Daoy (cell line): ENCODE data around the gene RPL21. TPM values are rescaled to one million over a fixed set of nuclear protein-coding genes. Genes with fewer than 3 reads are reported as not detected.
"Not testable (repeated sequence)": the region's sequence is repeated elsewhere in the genome, so short reads cannot be mapped to it uniquely, and the experiment has no call there.

Source experiments
- DNase-seq: peaks from one replicate; pipeline ENCODE4 v3.0.0-alpha.2; 2015; ENCODE audit warnings: low read depth
- total RNA-seq: library from RNA; depleted of rRNA; stranded (reverse); fragments of >200 nt; shearing (Covaris generic); gene quantifications from 2 replicates; pipeline ENCODE4 v1.2.3, GENCODE V29; 2014; rRNA removed

The RPL21 gene
- total RNA-seq, result 978 and 1,195 TPM in 2 replicates

DNA sequence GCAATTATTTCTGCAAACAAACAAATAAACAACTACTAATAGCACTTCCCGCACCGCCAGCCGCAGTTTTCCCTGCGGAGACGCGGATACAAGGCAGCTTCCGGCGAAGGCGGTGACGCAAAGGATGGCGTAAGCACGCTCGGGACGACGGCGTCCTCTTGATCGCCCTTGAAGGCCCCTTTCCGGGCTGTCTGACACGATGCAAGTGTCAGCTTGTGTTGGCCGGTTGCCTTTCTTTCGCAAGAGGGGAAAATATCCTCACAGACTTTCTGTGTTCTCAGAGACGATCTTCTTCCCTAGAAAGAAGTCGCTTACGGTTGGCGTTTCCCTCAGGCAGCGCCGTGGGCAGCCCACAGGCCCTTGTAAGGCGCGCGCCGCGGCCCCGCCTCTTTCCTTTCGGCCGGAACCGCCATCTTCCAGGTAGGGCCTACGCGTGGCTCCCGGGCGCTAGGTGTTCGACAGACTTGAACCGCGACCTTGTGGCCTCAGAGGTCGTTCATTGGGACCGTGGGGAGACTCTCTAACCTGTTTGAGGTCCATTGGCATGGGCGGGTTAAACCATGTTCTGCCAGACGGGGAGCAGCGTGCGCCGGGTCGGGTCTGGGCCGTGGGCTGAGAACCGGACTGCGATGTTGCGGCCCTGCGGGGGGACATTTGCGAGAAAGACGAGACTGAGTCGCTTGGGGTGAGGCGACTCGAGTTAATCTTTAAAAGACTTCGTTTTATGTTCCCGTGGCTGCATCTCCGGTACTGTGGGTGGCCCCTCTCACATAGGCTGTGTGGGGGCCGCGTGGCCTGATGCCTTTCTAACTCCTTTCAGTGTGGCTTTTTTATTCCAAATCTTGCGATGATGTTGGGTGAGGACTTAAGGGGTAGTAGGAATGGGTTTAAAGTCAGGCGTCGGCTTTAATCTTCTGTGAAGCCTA, at the start of gene RPL21:
TSS of gene RPL21 (plus strand) at position 393 of the 926 bp plus-strand sequence. CDS start 2,219 bp downstream, outside the sequence.
- peak; percentile 95 for DNase-seq

DNA sequence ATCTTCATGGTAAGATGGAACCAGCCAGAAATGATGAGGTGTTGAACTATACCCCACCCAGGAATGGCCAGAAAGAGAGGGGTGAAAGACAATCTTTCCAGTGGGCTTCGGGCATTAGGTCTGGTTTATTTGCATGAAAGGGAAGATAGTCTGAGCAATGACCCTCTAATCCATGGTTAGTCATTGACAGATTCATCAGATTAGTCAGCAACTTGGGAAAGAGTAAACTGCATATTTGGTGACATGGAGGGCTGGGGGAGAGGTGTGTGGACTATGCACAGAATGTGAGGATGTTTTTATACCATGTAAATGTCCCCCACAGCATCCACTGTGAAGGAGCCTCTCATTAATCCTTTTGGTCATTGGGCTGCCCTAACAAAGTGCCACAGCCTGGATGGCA, 49.7 kb upstream of the RPL21 start:
- DNase-seq, result no peak

DNA sequence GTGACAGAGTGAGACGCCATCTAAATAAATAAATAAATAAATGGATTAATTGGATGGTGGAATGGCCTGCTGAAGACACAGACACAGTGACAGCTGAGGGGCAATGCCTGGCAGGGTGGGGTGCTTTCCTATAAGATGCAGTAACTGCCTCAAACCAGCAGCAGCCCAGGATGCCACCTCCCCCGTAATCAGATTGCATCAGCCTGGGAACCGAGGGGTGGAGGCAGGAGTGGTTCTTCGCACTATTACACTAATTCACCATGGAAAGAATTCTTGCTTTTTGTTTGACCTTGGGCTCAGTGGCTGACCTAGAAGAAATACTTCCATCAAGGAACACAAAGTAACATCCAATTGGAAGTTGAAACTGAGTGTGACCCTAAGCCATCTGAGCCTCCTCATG, 48.2 kb upstream of the RPL21 start:
- no peak for DNase-seq

DNA sequence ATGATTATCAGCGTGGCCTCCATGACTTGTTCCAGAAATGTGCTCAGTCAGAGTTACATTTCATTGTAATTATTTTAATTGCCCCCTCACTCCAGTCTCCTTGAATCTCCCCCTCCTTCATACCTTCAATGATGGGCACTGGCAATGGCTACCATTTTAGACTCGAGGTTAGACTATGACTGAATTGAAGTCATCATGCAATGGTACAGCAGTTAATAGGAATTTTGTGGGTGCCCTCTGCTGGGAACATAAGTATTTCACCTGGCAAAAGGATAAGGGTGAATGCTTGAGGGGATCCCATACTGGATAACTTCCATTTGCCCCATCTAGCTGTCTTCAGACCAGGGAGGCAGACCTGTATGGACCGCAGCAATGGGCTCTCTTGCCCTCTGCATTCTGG, 47.5 kb upstream of the RPL21 start:
- no peak for DNase-seq

DNA sequence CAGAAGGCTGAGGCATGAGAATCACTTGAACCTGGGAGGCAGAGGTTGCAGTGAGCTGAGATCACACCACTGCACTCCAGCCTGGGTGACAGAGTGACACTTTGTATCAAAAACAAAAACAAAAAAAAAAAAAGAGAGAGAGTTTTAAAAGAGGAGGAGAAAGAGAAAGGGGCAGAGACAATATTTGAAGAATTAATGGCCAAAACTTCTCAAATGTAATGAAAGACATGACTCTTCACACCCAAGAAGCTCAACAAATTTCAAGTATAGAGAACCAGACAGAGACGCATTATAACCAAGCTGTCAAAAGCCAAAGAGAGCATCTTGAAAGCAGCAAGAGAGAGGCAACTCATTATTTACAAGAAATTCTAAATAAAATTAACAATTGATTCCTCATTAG, 42.8 kb upstream of the RPL21 start:
- DNase-seq, result no peak

DNA sequence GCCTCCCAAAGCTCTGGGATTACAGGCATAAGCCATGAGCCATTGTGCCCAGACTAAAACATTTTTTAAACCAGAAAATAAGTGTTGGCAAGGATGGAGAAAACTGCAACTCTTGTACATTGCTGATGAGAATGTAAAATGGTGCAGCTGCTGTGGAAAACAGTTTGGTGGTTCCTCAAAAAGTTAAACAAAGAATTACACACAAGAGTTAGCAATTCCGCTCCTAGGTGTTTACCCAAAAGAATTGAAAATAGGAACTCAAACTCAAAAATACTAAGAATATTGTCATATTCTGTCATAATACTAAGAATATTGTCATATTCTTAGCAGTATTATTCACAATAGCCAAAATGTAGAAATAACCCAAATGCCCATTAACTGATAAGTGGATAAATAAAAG, 40.1 kb upstream of the RPL21 start:
- no peak for DNase-seq

DNA sequence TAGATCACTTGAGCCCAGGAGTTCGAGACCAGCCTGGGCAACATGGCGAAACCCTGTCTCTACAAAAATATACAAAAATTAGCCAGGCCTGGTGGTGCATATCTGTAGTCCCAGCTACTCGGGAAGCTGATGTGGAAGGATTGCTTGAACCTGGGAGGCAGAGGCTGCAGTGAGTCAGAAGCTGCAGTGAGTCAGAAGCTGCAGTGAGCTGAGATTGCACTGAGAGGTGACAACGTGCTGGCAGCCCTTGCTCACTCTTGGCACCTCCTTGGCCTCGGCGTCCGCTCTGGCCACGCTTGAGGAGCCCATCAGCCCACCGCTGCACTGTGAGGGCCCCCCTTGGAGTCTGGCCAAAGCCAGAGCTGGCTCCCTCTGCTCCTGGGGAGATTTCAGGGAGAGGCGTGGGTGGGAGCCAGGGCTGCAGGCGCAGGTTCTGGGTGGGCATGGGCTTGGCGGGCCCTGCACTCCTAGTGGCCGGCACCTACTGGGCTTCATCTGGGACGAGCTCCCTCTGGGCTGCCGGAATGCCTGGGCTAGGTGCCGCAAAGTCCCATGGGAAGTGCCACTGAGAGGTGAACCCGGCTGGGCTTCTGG, 39.5 kb upstream of the RPL21 start:
- DNase-seq, result peak; percentile 81

DNA sequence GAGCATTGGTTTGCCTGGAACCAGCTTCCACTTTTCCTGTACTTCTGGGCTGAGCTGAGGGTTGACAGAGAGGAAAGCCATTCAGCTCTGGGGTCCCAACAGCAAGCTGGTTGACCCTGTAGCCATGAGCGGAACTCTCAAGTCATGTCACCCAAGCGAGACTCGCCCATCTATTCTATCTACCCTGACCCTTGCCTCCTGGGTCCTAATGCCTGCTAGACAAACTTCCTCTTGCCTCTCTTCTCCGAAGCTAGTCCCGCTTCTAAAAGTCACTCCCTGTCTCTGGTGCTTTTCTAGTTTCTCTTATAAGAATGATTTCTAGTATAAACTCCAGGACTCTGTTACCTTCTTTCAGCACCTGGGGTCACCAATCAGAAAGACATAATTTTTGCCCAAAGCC, 38.0 kb upstream of the RPL21 start:
- not testable (repeated sequence) for DNase-seq

DNA sequence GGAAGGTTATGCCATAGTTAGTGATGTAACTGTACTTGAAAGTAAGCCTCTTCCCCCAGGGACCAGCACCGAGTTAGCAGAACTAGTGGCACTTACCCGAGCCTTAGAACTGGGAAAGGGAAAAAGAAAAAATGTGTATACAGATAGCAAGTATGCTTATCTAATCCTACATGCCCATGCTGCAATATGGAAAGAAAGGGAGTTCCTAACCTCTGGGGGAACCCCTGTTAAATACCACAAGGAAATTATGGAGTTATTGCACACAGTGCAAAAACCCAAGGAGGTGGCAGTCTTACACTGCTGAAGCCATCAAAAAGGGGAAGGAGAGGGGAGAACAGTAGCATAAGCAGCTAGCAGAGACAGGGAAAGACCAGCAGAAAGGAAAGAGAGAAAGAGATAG, 33.6 kb upstream of the RPL21 start:
- not testable (repeated sequence) for DNase-seq

DNA sequence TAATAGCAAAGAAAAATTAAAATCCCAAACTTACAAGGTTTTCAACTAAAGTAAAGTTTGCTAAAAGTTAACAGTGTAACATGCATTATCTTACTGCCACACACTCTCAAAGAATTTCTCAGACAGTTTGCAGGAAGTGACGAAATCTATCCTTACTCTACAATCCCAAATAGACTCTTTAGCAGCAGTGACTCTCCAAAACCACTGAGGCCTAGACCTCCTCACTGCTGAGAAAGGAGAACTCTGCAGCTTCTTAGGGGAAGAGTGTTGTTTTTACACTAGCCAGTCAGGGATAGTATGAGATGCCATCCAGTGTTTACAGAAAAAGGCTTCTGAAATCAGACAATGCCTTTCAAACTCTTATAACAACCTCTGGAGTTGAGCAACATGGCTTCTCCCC, 32.5 kb upstream of the RPL21 start:
- not testable (repeated sequence) for DNase-seq

DNA sequence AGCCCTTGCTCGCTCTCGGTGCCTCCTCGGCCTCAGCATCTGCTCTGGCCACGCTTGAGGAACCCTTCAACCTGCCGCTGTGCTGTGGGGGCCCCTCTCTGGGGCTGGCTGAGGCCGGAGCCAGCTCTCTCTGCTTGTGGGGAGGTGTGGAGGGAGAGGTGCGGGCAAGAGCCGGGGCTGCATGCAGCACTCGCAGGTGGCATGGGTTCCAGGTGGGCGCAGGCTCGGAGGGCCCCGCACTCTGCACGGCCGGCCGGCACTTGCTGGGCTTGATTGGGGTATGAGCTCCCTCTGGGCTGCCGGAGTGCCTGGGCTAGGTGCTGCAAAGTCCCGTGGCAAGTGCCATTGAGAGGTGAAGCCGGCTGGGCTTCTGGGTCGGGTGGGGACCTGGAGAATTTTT, 31.7 kb upstream of the RPL21 start:
- DNase-seq, result no peak

DNA sequence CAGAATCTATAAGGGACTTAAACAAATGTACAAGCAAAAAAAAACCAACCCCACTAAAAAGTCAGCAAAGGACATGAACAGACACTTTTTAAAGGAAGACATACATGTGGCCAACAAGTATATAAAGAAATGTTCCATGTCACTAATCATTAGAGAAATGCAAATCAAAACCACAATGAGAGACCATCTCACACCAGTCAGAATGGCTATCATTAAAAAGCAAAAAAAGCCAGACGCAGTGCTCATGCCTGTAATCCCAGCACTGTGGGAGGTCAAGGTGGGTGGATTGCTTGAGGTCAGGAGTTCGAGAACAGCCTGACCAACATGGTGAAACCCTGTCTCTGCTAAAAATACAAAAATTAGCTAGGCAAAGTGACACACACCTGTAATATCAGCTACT, 29.3 kb upstream of the RPL21 start:
- not testable (repeated sequence) for DNase-seq

DNA sequence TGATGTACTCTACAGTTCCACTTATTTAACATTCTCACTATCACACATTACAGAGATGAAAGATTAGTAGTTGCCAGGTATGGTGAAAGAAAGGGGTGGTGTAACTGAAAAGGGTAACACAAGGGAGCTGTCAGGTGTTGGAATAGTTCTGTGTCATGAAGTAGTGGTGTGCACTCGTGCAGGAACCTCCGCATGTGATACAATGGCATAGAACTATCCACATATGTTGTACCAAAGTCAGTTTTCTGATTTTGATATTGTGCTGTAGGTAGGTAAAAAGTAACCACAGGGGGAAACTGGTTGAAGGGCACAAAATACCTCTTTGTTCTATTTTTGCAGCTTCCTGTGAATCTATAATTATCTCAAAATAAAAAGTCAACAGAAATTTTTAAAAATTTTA, 24.4 kb upstream of the RPL21 start:
- no peak for DNase-seq

DNA sequence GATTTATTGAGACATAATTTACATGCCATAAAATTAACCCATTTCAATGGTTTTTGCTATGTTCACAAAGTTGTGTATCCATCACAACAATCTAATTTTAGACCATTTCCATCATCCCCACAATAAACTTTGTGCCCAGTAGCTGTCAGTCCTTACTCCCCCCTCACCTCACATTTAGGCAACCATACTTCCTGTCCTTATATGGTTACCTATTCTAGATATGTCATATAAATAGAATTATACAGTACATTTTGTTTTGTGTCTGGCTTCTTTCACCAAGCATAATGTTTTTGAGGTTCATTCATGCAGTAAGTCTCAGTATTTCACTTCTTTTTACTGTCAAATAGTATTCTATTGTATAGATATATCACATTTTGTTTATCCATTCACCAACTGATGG, 23.2 kb upstream of the RPL21 start:
- DNase-seq, result no peak

DNA sequence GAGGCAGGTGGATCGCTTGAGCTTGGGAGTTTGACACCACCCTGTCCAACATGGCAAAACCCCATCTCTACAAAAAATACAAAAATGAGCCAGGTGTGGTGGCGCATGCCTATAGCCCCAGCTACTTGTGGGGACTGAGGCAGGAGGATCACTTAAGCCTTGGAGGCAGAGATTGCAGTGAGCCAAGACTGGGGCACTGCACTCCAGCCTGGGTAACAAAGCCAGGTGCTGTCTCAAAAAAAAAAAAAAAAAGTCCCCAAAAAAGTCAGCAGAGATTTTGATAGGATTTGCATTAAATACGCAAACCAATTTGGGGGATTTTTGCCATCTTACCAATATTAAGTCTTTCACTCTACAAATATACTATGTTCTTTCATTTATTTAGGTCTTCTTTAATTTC, 21.7 kb upstream of the RPL21 start:
- DNase-seq, result no peak

DNA sequence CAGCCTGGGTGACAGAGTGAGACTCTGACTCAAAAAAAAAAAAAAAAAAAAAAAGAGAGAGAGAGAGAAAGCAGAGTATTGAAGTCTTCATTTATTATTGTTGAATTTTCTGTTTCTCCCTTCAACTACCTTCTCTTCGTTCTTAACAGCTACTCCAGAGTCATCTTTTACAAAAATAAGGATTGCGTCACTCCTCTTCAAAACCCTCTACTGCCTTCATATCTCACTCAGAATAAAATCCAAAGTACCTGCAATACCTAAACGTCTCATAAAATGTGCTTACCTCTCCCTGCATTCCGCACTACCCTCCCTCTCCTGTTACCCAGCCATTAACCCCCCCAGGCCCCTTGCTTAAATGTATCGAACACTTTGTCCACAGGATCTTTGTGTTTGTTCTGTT, 17.4 kb upstream of the RPL21 start:
- DNase-seq, result no peak

DNA sequence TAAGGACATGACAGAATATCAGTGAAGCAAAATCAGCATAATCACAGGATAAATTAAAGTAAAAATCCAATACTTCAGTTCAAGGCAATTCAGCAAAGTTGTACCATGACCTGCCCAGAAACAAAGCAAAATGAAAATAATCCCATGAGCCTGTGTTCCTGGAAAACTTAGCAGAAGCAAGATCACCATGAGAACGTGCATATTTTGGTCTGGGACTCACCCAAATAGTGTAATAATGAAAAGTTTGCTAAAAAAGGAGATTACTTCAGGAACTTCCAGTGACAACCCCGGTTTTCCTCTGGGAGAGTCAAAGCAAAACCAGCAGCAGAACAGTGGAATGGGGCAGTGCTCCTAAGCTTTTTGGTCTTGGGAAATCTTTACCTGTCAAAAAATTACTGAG, 14.9 kb upstream of the RPL21 start:
- no peak for DNase-seq

DNA sequence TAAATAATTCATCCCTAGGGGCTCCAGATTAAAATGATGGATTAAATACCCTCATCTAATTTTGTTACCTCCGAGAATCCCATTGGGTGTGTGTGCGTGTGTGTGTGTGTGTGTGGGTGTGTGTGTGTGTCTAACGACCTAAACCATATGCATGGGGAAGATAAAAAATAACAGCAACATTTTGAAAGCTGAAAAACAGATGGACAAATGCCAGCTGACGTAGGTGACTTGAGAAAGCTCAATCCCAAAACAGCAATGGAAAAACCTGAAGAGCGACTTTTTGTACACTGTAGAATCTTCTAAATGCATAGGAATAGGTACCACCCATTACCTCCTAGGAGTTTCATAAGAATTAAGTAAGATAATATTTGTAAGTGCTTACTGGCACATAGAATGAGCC, 8.7 kb upstream of the RPL21 start:
- DNase-seq, result no peak

DNA sequence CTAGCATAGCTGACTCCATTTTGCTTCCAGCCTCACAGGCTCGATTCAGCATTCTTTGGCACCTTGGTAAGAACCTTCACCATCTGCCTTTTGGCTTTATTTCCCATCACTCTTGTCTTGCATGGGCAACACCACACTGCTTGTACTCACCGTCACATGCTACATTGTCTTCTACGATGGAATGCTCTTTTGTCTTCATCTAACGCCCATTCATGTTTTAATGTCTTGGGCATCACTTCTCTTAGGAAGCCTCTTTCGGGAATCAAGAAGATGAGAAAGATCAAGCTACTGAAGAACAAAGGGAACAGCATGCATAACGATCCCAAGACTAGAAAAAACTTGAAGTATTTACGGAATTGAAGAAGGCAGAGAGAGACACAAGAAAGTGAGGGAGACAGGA, 5.7 kb upstream of the RPL21 start:
- no peak for DNase-seq

DNA sequence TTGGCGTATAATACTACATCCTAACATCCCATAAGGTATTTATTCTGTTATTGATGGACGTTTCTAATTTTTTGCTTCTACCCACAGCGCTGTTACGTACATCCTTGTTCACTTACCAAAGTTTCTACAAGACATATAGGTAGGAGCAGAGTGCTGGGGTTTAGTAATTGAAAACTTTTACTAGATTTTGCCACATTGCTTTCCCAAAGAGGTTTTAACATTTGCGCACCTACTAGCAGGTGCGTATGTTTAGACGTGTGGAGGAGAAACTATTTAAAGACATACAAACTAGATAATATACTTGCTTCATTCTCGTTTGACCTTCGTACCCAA, 559 bp upstream of the RPL21 start:
- no peak for DNase-seq

DNA sequence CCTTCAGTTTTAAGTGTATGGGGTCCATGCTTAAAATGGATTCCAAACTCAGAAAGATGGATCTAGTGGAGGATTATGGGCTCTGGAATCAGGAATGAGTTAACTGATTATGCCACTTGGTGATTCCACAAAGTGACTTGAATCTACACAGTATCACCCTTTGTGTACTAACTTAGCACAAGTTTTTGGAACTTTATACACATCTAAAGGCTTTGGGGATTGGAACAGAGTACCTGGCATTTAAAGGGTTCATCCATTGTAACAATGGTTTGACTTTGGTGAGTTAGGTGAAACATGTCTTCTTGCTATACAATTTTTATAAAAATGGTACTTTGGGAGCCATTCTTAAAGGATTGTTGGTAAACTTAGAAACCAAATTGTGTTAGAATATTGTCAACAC, 1.1 kb downstream of the RPL21 start:
- no peak for DNase-seq

DNA sequence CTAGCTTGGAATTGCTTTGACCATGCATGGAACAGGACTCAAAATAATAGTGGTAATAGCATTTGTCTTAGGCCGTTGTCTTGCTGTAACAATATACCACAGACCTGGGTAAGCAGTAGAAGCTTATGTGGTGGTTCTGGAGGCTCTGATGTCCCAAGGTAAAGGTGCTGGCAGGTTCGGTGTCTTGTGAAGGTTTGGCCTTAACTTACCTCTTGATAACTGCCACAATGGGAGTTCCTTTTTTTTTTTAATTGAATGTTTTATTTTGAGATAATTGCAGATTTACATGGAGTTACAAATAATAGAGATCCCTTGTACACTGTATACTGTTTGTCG, 5.8 kb downstream of the RPL21 start:
- DNase-seq, result no peak

DNA sequence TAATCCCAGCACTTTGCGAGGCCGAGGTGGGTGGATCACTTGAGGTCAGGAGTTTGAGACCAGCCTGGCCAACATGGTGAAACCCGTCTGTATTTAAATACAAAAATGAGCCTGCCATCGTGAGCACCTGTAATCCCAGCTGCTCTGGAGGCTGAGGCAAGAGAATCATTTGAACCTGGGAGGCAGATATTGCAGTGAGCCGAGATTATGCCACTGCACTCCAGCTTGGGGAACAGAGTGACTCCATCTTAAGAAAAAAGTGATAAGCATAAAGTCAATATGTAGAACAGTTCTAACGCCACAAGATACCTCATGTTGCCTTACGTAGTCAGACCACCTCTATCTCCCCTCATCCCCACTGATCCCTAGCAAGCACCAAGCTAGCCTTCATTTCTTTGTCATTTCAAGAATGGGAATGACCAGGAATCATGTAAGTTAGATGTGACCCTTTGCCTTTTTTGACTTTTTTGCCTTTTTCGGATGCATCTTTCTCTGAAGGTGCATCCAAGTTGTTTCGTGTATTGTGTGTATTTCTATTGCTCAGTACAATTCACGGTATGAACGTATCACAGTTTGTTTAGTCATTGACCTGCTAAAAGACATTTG, 6.4 kb downstream of the RPL21 start:
- no peak for DNase-seq
